Stromal cell of bone marrow (primary cell): ENCODE data around the gene TMEM170A.

Experiments
- DNase-seq: peaks from one replicate; pipeline ENCODE4 v3.0.0-alpha.2; 2012; ENCODE audit warnings: low read depth

TMEM170A gene

GRCh38 chr16:75402159-75402820, 62.2 kb downstream of the TMEM170A start:
- DNase-seq, result peak; percentile 88

- no peak for DNase-seq
Observed at GRCh38 chr16:75401691-75402090, 62.8 kb downstream of the TMEM170A start.

- no peak for DNase-seq
Observed at GRCh38 chr16:75398333-75398732, 66.2 kb downstream of the TMEM170A start.

GRCh38 chr16:75394941-75395340, 69.5 kb downstream of the TMEM170A start:
- DNase-seq, result no peak
